HepG2 (cell line): ENCODE results near the gene USP25. TPM values are rescaled to one million over a fixed set of nuclear protein-coding genes. Genes with fewer than 3 reads are reported as not detected.

Experiments
- ASH2L ChIP-seq: fragments of 300-600, 200-600 bp; sonication (generic); IDR thresholded peaks from 2 replicates; pipeline ENCODE4 v1.7.0; 2017; ENCODE audit warnings: low read depth, mild to moderate bottlenecking, moderate library complexity, mixed read lengths, low read length; ENCODE audit not compliant: insufficient read length
- DMAP1 ChIP-seq: IDR thresholded peaks from 2 replicates; pipeline ENCODE4 v1.6.1; 2016
- HCFC1 ChIP-seq: fragments of 150-350 bp; IDR thresholded peaks from 2 replicates; pipeline ENCODE4 v1.6.1; 2014; ENCODE audit warnings: low read depth, low read length
- STAG1 ChIP-seq: sonication (generic); formaldehyde crosslinking; IDR thresholded peaks from 2 replicates; pipeline ENCODE4 v1.4.0; 2020; ENCODE audit warnings: missing genetic modification reagents
- ZNF224 ChIP-seq: sonication (generic); formaldehyde crosslinking; IDR thresholded peaks from 2 replicates; pipeline ENCODE4 v1.5.0; 2020; ENCODE audit warnings: mild to moderate bottlenecking, missing genetic modification reagents
- ZNF253 ChIP-seq: sonication (generic); formaldehyde crosslinking; IDR thresholded peaks from 2 replicates; pipeline ENCODE4 v1.8.0; 2022; ENCODE audit warnings: mild to moderate bottlenecking, missing genetic modification reagents, borderline replicate concordance
- ZNF460 ChIP-seq: sonication (generic); formaldehyde crosslinking; IDR thresholded peaks from 2 replicates; pipeline ENCODE4 v1.5.1; 2020; ENCODE audit warnings: missing genetic modification reagents, mild to moderate bottlenecking, borderline replicate concordance
- ZNF598 ChIP-seq: sonication (generic); formaldehyde crosslinking; IDR thresholded peaks from 2 replicates; pipeline ENCODE4 v1.5.1; 2020; ENCODE audit warnings: mild to moderate bottlenecking, missing genetic modification reagents, borderline replicate concordance
- polyA plus RNA-seq, 8 experiments: library from polyadenylated mRNA; depleted of rRNA in 3 of 8; stranded (reverse) in 7 of 8; unstranded in 1 of 8; fragments of >200 nt; fragmentation: Illumina TruSeq in 4 of 8; extraction: Trizol in 4 of 8; gene quantifications; 2 replicates each; pipeline versions ENCODE4 v1.2.1 to v1.2.3, GENCODE V29; 2011 to 2016; ENCODE audit warnings: low read depth in 4 of 8, missing spikeins in 1 of 8, mixed read lengths in 1 of 8; ENCODE audit not compliant: insufficient read depth in 1 of 8
- total RNA-seq, 5 experiments: library from RNA; depleted of rRNA; stranded (reverse); fragments of >200 nt; fragmentation: Illumina TruSeq; extraction: Trizol; gene quantifications; 2 replicates each; pipeline ENCODE4 v1.2.3, GENCODE V29; 2016; ENCODE audit warnings: low read depth in 1 of 5
- TF ChIP-seq, protein P1 (sequence below): sonication (generic); formaldehyde crosslinking; IDR thresholded peaks from 2 replicates; pipeline ENCODE4 v1.4.0; 2020; ENCODE audit warnings: mild to moderate bottlenecking, missing genetic modification reagents
- TF ChIP-seq, protein P2 (sequence below), 2 experiments: sonication (generic) in 1 of 2; formaldehyde crosslinking in 1 of 2; IDR thresholded peaks; 2 replicates each; pipeline versions ENCODE4 v1.4.0 to v1.6.1; 2018 to 2020; ENCODE audit warnings: missing genetic modification reagents in 2 of 2, borderline replicate concordance in 1 of 2, low read depth in 1 of 2, mild to moderate bottlenecking in 1 of 2, missing biosample characterization in 1 of 2
- TF ChIP-seq, protein P3 (sequence below): IDR thresholded peaks from 2 replicates; pipeline ENCODE4 v1.6.1; 2012; ENCODE audit warnings: inconsistent platforms

USP25 gene
- total and polyA plus RNA-seq, 2 of the 13 experiments (the other 11 are each of a cell fraction or from before 2014, with no cell fraction given) = 12.4 to 26.3 TPM

DNA sequence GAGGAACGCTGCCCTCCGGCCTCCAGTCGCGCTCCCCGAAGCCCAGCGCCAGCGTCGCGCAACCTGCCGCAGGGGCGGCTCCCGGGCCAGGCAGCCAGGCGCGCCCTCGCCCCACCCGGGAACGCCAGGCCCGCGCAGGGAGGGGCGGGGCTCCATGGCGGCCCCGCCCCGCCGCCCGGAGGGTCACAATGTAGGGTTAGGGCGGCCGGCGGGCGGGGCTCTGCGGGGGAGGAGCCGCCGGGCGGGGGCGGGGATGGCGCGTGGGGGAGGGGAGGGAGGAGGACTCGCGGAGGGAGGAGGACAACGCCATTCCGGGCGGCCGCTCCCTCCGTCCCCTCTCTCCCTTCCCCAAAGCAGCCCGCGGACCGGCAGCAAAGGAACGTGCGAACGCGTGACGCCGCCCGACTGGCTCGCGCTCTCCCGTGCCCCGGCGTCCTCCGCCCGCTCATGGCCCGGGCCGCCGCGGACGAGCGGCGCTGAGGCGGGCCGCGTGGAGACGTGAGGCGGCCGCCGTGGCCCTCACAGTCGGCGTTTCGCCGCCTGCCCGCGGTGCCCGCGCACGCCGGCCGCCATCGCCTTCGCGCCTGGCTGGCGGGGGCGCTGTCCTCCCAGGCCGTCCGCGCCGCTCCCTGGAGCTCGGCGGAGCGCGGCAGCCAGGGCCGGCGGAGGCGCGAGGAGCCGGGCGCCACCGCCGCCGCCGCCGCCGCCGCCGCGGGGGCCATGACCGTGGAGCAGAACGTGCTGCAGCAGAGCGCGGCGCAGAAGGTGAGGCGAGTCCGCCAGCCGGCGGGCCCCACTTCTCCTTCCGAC is at the start of gene USP25 (continued):
- TF ChIP-seq, protein P1, sequence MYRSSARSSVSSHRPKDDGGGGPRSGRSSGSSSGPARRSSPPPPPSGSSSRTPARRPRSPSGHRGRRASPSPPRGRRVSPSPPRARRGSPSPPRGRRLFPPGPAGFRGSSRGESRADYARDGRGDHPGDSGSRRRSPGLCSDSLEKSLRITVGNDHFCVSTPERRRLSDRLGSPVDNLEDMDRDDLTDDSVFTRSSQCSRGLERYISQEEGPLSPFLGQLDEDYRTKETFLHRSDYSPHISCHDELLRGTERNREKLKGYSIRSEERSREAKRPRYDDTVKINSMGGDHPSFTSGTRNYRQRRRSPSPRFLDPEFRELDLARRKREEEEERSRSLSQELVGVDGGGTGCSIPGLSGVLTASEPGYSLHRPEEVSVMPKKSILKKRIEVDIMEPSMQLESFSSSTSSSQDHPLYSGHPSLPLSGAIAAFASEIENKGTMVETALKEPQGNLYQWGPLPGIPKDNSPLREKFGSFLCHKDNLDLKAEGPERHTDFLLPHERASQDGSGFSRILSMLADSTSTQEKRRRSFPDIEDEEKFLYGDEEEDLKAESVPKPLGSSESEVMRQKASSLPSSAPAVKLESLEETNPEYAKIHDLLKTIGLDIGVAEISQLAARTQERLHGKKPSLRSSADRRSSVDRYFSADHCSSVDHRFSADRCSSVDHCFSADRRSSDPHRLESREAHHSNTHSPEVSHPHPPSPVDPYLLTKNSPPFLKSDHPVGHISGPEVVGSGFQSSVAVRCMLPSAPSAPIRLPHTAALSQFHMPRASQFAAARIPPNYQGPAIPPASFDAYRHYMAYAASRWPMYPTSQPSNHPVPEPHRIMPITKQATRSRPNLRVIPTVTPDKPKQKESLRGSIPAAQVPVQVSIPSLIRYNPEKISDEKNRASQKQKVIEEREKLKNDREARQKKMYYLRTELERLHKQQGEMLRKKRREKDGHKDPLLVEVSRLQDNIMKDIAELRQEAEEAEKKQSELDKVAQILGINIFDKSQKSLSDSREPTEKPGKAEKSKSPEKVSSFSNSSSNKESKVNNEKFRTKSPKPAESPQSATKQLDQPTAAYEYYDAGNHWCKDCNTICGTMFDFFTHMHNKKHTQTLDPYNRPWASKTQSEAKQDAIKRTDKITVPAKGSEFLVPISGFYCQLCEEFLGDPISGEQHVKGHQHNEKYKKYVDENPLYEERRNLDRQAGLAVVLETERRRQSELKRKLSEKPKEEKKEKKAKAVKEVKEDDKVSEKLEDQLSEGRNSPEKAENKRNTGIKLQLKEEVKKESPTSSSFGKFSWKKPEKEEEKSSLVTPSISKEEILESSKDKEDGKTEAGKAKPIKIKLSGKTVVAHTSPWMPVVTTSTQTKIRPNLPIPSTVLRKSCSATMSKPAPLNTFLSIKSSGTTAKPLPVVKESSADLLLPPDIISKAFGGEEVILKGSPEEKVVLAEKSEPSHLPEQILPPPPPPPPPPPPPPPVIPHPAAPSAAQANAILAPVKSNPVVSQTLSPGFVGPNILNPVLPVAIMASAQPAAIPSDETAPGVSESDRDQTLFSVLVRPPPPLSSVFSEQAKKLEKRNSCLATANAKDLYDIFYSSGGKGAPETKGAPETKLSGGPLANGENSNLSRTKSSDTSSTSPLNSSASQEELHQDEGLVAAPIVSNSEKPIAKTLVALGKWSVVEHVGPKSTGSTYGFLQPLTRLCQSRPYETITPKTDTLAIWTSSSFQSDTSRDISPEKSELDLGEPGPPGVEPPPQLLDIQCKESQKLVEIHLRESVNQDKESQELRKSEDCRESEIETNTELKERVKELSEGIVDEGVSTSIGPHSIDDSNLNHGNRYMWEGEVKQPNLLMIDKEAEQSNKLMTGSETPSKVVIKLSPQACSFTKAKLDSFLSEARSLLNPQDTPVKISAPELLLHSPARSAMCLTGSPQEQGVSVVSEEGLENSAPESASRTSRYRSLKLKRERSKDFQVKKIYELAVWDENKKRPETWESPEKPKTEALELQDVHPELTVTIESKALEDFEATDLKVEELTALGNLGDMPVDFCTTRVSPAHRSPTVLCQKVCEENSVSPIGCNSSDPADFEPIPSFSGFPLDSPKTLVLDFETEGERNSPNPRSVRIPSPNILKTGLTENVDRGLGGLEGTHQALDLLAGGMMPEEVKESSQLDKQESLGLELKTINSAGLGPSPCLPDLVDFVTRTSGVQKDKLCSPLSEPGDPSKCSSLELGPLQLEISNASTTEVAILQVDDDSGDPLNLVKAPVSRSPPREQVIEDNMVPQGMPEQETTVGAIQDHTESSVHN (CRISPR knock-in tag) = no peak
- TF ChIP-seq DMAP1 (CRISPR knock-in tag) (0 out of 2 replicates have a peak, but pooled peaks have one; percentile 1), ZNF253 (CRISPR knock-in tag) (no peak), ASH2L (peak; percentile 69), STAG1 (CRISPR knock-in tag) (peak; percentile 21; the same call in 1 of the 2 replicates), ZNF460 (CRISPR knock-in tag) (no peak), HCFC1 (no peak), ZNF224 (CRISPR knock-in tag) (no peak), ZNF598 (CRISPR knock-in tag) (no peak)
- TF ChIP-seq, protein P2, sequence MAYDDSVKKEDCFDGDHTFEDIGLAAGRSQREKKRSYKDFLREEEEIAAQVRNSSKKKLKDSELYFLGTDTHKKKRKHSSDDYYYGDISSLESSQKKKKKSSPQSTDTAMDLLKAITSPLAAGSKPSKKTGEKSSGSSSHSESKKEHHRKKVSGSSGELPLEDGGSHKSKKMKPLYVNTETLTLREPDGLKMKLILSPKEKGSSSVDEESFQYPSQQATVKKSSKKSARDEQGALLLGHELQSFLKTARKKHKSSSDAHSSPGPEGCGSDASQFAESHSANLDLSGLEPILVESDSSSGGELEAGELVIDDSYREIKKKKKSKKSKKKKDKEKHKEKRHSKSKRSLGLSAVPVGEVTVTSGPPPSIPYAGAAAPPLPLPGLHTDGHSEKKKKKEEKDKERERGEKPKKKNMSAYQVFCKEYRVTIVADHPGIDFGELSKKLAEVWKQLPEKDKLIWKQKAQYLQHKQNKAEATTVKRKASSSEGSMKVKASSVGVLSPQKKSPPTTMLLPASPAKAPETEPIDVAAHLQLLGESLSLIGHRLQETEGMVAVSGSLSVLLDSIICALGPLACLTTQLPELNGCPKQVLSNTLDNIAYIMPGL (CRISPR knock-in tag; IDR thresholded peaks at IDR 0.05; ENCODE audit: borderline replicate concordance in 1 of 2, low read depth in 1 of 2) = no peak; a peak in 1 of 4 replicates
- TF ChIP-seq, protein P3, sequence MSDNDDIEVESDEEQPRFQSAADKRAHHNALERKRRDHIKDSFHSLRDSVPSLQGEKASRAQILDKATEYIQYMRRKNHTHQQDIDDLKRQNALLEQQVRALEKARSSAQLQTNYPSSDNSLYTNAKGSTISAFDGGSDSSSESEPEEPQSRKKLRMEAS = peak; percentile 62
